Type B pancreatic cell (in vitro differentiated cells): Measurements from ENCODE around the gene ASGR1. TPM values are rescaled to one million over a fixed set of nuclear protein-coding genes. Genes with fewer than 3 reads are reported as not detected.
"Not testable (repeated sequence)": the region's sequence is repeated elsewhere in the genome, so short reads cannot be mapped to it uniquely, and the experiment has no call there.

Experiments
- DNase-seq: peaks from one replicate; pipeline ENCODE4 v3.0.0; 2021; ENCODE audit warnings: mixed read lengths; ENCODE audit not compliant: unreplicated experiment; ENCODE audit errors: extremely low spot score
- H3K27ac Mint-ChIP-seq: 2 replicates; pipeline ENCODE4 v1.8.0; 2021; ENCODE audit warnings: mild to moderate bottlenecking, mixed read lengths
- H3K27me3 Mint-ChIP-seq: 2 replicates; pipeline ENCODE4 v1.8.0; 2021; ENCODE audit warnings: mixed read lengths
- H3K36me3 Mint-ChIP-seq: 2 replicates; pipeline ENCODE4 v1.8.0; 2021; ENCODE audit warnings: mixed read lengths
- H3K4me1 Mint-ChIP-seq: one replicate; pipeline ENCODE4 v1.8.0; 2021; ENCODE audit warnings: mixed read lengths; ENCODE audit not compliant: unreplicated experiment
- H3K4me3 Mint-ChIP-seq: 2 replicates; pipeline ENCODE4 v1.8.0; 2021; ENCODE audit warnings: mild to moderate bottlenecking, mixed read lengths
- H3K9me3 Mint-ChIP-seq: 2 replicates; pipeline ENCODE4 v1.8.0; 2021; ENCODE audit warnings: mixed read lengths
- CTCF ChIP-seq: fragments of 200-600 bp; sonication (generic); conservative IDR thresholded peaks from 2 replicates; pipeline ENCODE4 v1.5.0; 2021; ENCODE audit warnings: antibody characterized with exemption, mild to moderate bottlenecking
- total RNA-seq: library from RNA; stranded (reverse); gene quantifications from 2 replicates; pipeline ENCODE4 v1.2.1, GENCODE V29; 2021; ENCODE audit warnings: low replicate concordance

Gene ASGR1
- total RNA-seq, 1 donor from 2014 or later, result 9.7 TPM

- no peak for TF ChIP-seq CTCF
- H3K4me3 Mint-ChIP-seq, result no peak overlapping the region
- peak overlapping the region; percentile 50 for H3K27ac Mint-ChIP-seq
- no peaks in the 10 kb centered on the region for H3K36me3 Mint-ChIP-seq
- no peaks in the 10 kb centered on the region for H3K9me3 Mint-ChIP-seq
- H3K27me3 Mint-ChIP-seq, result no peaks in the 10 kb centered on the region
- DNase-seq, result no peak
- H3K4me1 Mint-ChIP-seq, result no peaks in the 10 kb centered on the region
Measured at GRCh38 chr17:7183433-7184090, 4.4 kb upstream of the ASGR1 start.

GRCh38 chr17:7182101-7182500 is 2.9 kb upstream of the ASGR1 start:
- H3K9me3 Mint-ChIP-seq, H3K4me3 Mint-ChIP-seq, H3K36me3 Mint-ChIP-seq, DNase-seq, H3K27ac Mint-ChIP-seq, H3K27me3 Mint-ChIP-seq, H3K4me1 Mint-ChIP-seq: not testable (repeated sequence)

GRCh38 chr17:7178973-7179316 is 225 bp downstream of the ASGR1 start:
- TF ChIP-seq CTCF, result no peak
- Mint-ChIP-seq H3K36me3 (no peaks in the 10 kb centered on the region), H3K27ac (no peak overlapping the region), H3K4me1 (peaks cover 5% of the 10 kb centered on the region), H3K27me3 (no peaks in the 10 kb centered on the region), H3K9me3 (no peaks in the 10 kb centered on the region), H3K4me3 (no peak overlapping the region)
- no peak for DNase-seq

- no peaks in the 10 kb centered on the region for H3K36me3 Mint-ChIP-seq
- no peak overlapping the region for H3K4me3 Mint-ChIP-seq
- H3K9me3 Mint-ChIP-seq, result no peaks in the 10 kb centered on the region
- no peaks in the 10 kb centered on the region for H3K27me3 Mint-ChIP-seq
- no peak overlapping the region for H3K27ac Mint-ChIP-seq
- peaks cover 5% of the 10 kb centered on the region for H3K4me1 Mint-ChIP-seq
- no peak for DNase-seq
- no peak for TF ChIP-seq CTCF
Measured at GRCh38 chr17:7177954-7178477, 1.2 kb downstream of the ASGR1 start.

- no peaks in the 10 kb centered on the region for H3K9me3 Mint-ChIP-seq
- peak; percentile 94 for TF ChIP-seq CTCF
- no peaks in the 10 kb centered on the region for H3K27me3 Mint-ChIP-seq
- no peak overlapping the region for H3K4me3 Mint-ChIP-seq
- peaks cover 4% of the 10 kb centered on the region for H3K36me3 Mint-ChIP-seq
- peak; percentile 89 for DNase-seq
- peaks cover 5% of the 10 kb centered on the region for H3K4me1 Mint-ChIP-seq
- H3K27ac Mint-ChIP-seq, result no peak overlapping the region
Measured at GRCh38 chr17:7177191-7177953, 1.8 kb downstream of the ASGR1 start.

- peaks cover 5% of the 10 kb centered on the region for H3K4me1 Mint-ChIP-seq
- no peak for TF ChIP-seq CTCF
- H3K4me3 Mint-ChIP-seq, result no peak overlapping the region
- no peak for DNase-seq
- H3K36me3 Mint-ChIP-seq, result peaks cover 6% of the 10 kb centered on the region
- H3K9me3 Mint-ChIP-seq, result no peaks in the 10 kb centered on the region
- H3K27ac Mint-ChIP-seq, result no peak overlapping the region
- H3K27me3 Mint-ChIP-seq, result no peaks in the 10 kb centered on the region
Measured at GRCh38 chr17:7176841-7177190, 2.4 kb downstream of the ASGR1 start.
